Fibroblast of lung (primary cell): ENCODE data around the gene PLEKHA7. TPM values are rescaled to one million over a fixed set of nuclear protein-coding genes. Genes with fewer than 3 reads are reported as not detected.

ENCODE experiments used
- DNase-seq, 2 donors: peaks; one replicate each; pipeline versions ENCODE4 v3.0.0 to v3.0.0-alpha.2; 2010; ENCODE audit warnings: low read depth in 2 of 2
- H2AFZ ChIP-seq: 2 replicates; pipeline ENCODE4 v1.5.1; 2012; ENCODE audit warnings: low read length, control low read depth, inconsistent platforms
- H3K27ac ChIP-seq: 2 replicates; pipeline ENCODE4 v1.5.1; 2011; ENCODE audit warnings: low read length, control low read depth; ENCODE audit not compliant: insufficient read depth
- H3K27me3 ChIP-seq: 2 replicates; pipeline ENCODE4 v1.5.1; 2011; ENCODE audit warnings: mild to moderate bottlenecking, low read length; ENCODE audit not compliant: control insufficient read depth, insufficient read depth
- H3K36me3 ChIP-seq: 2 replicates; pipeline ENCODE4 v1.5.1; 2011; ENCODE audit warnings: low read length; ENCODE audit not compliant: control insufficient read depth, insufficient read depth
- H3K4me1 ChIP-seq: 2 replicates; pipeline ENCODE4 v1.5.1; 2011; ENCODE audit warnings: low read length; ENCODE audit not compliant: control insufficient read depth, insufficient read depth; ENCODE audit errors: extremely low read depth
- H3K4me2 ChIP-seq: 2 replicates; pipeline ENCODE4 v1.5.1; 2011; ENCODE audit warnings: low read length, control low read depth; ENCODE audit not compliant: insufficient read depth; ENCODE audit errors: extremely low read depth
- H3K4me3 ChIP-seq, 4 experiments: fragments of 200-600 bp in 1 of 4; sonication (generic) in 1 of 4; replicated peaks in 1 of 4; 2 replicates each; pipeline ENCODE4 v1.5.1; 2011 to 2016; ENCODE audit warnings: low read length in 4 of 4, low read depth in 3 of 4, mild to moderate bottlenecking in 3 of 4, control low read depth in 2 of 4, inconsistent platforms in 1 of 4, mixed read lengths in 1 of 4; ENCODE audit not compliant: insufficient read depth in 1 of 4; ENCODE audit errors: control extremely low read depth in 1 of 4
- H3K79me2 ChIP-seq: 2 replicates; pipeline ENCODE4 v1.5.1; 2012; ENCODE audit warnings: mild to moderate bottlenecking, low read length, inconsistent platforms; ENCODE audit not compliant: control insufficient read depth, insufficient read depth
- H3K9ac ChIP-seq: 2 replicates; pipeline ENCODE4 v1.5.1; 2011; ENCODE audit warnings: mild to moderate bottlenecking, low read length, control low read depth; ENCODE audit not compliant: insufficient read depth
- H3K9me3 ChIP-seq: 2 replicates; pipeline ENCODE4 v1.5.1; 2012; ENCODE audit warnings: low read depth, low read length; ENCODE audit not compliant: control insufficient read depth, insufficient read depth
- H4K20me1 ChIP-seq: 2 replicates; pipeline ENCODE4 v1.5.1; 2011; ENCODE audit warnings: low read length; ENCODE audit not compliant: control insufficient read depth, insufficient read depth; ENCODE audit errors: extremely low read depth
- CTCF ChIP-seq, 2 donors: IDR thresholded peaks in 1 of 2; conservative IDR thresholded peaks in 1 of 2; 1 replicate in 1 of 2; 2 replicates in 1 of 2; pipeline ENCODE4 v1.5.1; 2011 to 2012; ENCODE audit warnings: low read length in 2 of 2, control low read depth in 1 of 2, inconsistent platforms in 1 of 2, low read depth in 1 of 2, mild to moderate bottlenecking in 1 of 2
- EZH2 ChIP-seq: IDR thresholded peaks from 2 replicates; pipeline ENCODE4 v1.5.1; 2012; ENCODE audit warnings: low read length, control low read depth, mild to moderate bottlenecking; ENCODE audit errors: missing control alignments
- polyA plus RNA-seq, 2 donors: library from polyadenylated mRNA; depleted of rRNA in 1 of 2; stranded (reverse) in 1 of 2; unstranded in 1 of 2; fragments of >200 nt; gene quantifications; 2 replicates each; pipeline ENCODE4 v1.2.1, GENCODE V29; 2011 to 2012; ENCODE audit warnings: missing spikeins in 1 of 2
- total RNA-seq: library from RNA; depleted of rRNA; stranded (reverse); fragments of >200 nt; gene quantifications from 2 replicates; pipeline ENCODE4 v1.2.1, GENCODE V29; 2014

PLEKHA7 gene
- total and polyA plus RNA-seq, 2 donors (not counting 1 experiment from before 2014, with no cell fraction given): 0.11 to 0.17 TPM

GRCh38 chr11:16799890-16800289 is 214.3 kb downstream of the PLEKHA7 start:
- TF ChIP-seq CTCF (conservative IDR thresholded peaks at IDR 0.05 in 1 of 2, IDR thresholded peaks at IDR 0.05 in 1 of 2; ENCODE audit: low read depth in 1 of 2, low read length in 2 of 2) (no peak), EZH2 (no peak)
- no peak overlapping the region for H3K4me2 ChIP-seq
- peaks cover 4% of the 10 kb centered on the region for H3K4me1 ChIP-seq
- DNase-seq: no peak
- no peaks in the 10 kb centered on the region for H3K79me2 ChIP-seq
- H4K20me1 ChIP-seq: no peaks in the 10 kb centered on the region
- no peaks in the 10 kb centered on the region for H3K36me3 ChIP-seq
- H3K27me3 ChIP-seq: no peaks in the 10 kb centered on the region
- H3K9ac ChIP-seq: no peak overlapping the region
- no peaks in the 10 kb centered on the region for H3K9me3 ChIP-seq
- H3K27ac ChIP-seq: no peak overlapping the region
- no peak overlapping the region for H3K4me3 ChIP-seq
- no peak overlapping the region for H2AFZ ChIP-seq

- Histone ChIP-seq H3K4me3 (no peak overlapping the region), H4K20me1 (no peaks in the 10 kb centered on the region), H3K9me3 (no peaks in the 10 kb centered on the region), H3K4me2 (no peak overlapping the region), H3K4me1 (peaks cover under 1% of the 10 kb centered on the region), H3K27me3 (no peaks in the 10 kb centered on the region), H3K9ac (no peak overlapping the region), H3K27ac (no peak overlapping the region), H3K79me2 (no peaks in the 10 kb centered on the region), H3K36me3 (no peaks in the 10 kb centered on the region), H2AFZ (no peak overlapping the region)
- DNase-seq: no peak
- no peak for TF ChIP-seq EZH2
- no peak for TF ChIP-seq CTCF (conservative IDR thresholded peaks at IDR 0.05 in 1 of 2, IDR thresholded peaks at IDR 0.05 in 1 of 2; ENCODE audit: low read depth in 1 of 2, low read length in 2 of 2)
Observed at GRCh38 chr11:16799221-16799620, 215.0 kb downstream of the PLEKHA7 start.

GRCh38 chr11:16797776-16798175 is 216.4 kb downstream of the PLEKHA7 start:
- Histone ChIP-seq H4K20me1 (no peaks in the 10 kb centered on the region), H3K36me3 (no peaks in the 10 kb centered on the region), H3K4me1 (no peaks in the 10 kb centered on the region), H3K4me2 (no peak overlapping the region), H3K79me2 (no peaks in the 10 kb centered on the region), H3K27me3 (no peaks in the 10 kb centered on the region), H3K9ac (no peak overlapping the region), H2AFZ (no peak overlapping the region), H3K4me3 (no peak overlapping the region), H3K27ac (no peak overlapping the region), H3K9me3 (no peaks in the 10 kb centered on the region)
- no peak for DNase-seq
- TF ChIP-seq EZH2: no peak
- no peak for TF ChIP-seq CTCF (conservative IDR thresholded peaks at IDR 0.05 in 1 of 2, IDR thresholded peaks at IDR 0.05 in 1 of 2; ENCODE audit: low read depth in 1 of 2, low read length in 2 of 2)
